HS-27A (cell line): ENCODE data around the gene OGDHL.
"Not testable (repeated sequence)": the region's sequence is repeated elsewhere in the genome, so short reads cannot be mapped to it uniquely, and the experiment has no call there.

Source experiments
- DNase-seq: peaks from one replicate; pipeline ENCODE4 v3.0.0-alpha.2; 2012; ENCODE audit warnings: low read depth, missing footprints

OGDHL gene

DNA sequence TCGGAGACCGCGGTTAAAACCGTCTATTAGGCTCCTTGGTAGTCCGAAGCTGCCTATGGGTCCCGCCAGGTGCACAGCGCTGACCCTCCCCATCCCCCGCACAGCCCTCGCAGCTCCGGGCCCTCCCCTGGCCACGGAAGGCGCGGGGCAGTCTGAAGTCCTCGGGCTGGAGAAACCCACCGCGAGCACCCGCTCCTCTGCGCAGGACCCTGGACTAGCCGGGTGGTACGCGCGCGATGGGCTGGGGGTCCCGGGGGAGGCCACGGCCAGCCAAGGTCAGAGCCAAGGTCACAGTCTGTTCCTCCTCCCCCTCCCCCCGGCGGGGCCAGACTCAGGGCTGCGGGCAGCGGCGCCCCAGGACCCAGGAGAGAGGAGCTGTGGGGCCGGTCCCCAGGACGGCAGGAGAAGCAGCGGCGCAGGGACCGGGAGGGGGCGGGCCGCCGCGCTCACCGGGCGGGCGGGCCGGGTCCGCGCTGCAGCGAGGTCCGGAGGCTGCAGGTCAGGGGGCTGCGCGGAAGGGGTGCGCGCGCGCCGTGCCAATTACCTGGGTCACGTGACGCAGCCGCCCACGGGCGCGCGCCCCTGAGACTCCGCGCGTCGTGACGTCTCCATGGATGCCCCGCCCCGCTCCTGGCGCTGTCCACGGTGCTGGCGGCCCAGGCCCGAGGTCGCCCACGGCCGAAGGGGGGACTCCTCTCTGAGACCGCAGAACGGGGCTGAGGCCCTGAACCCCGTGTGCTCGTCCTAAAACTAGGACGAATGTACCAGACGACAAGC lies at the start of gene OGDHL:
OGDHL (minus strand) TSS at position 535 of the 777 bp plus-strand sequence. CDS start 3,731 bp downstream, outside the sequence.
- no peak for DNase-seq

DNA sequence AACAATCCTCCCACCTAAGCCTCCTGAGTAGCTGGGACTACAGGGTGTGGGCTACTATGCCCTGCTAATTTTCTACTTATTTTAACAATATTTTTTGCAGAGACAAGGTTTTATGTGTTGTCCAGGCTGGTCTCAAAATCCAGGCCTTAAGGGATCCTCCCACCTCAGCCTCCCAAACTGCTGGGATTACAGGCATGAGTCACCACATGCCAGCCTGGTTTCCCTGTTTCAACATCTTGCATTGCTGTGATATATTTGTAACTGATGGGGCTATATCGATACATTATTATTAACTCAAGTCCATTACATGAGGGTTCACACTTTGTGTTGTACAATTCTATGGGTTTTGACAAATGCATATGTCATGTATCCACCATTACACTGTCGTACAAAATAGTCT lies 41.9 kb upstream of the OGDHL start:
- DNase-seq = no peak

DNA sequence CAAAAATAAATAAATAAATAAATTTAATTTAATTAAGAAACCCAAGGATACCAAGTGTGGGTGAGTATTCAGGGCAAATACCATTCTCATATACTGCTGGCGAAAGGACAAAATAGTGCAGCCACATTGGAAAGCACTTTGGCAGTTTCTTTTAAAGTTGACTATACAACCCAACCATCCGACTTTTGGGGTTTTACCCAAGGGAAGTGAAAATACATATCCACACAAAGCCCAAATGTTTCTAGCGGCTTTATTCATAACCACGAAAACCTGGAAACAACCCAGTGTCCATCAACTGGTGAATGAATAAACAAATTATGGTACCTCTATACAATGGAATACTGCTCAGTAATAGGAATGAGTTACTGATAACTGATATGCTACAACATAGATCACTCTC lies 36.2 kb upstream of the OGDHL start:
- no peak for DNase-seq

- no peak for DNase-seq
Measured at GRCh38 chr10:49791100-49791499, 29.0 kb upstream of the OGDHL start.

DNA sequence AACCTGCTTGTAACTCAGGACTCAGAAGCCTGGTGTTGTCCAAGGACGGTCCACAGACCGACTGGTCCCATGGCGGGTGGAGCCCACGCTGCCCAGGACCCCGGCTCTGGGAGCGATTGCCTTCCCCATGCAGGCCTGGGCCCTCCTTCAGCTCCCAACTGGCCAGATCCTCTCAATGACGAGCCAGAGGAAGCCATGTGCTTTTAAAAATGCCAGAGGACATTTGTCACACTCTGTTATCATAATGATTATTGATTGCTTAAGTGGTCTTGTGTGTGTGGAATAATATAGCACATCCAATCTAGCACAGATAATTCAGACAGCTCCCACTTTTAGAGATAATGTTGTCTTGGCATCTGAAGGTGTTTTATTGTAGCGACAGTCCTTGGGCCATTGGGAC lies 22.6 kb upstream of the OGDHL start:
- no peak for DNase-seq

- no peak for DNase-seq
Measured at GRCh38 chr10:49783645-49784044, 21.5 kb upstream of the OGDHL start.

GRCh38 chr10:49781247-49781646 lies 19.1 kb upstream of the OGDHL start:
- peak; percentile 0 for DNase-seq

DNA sequence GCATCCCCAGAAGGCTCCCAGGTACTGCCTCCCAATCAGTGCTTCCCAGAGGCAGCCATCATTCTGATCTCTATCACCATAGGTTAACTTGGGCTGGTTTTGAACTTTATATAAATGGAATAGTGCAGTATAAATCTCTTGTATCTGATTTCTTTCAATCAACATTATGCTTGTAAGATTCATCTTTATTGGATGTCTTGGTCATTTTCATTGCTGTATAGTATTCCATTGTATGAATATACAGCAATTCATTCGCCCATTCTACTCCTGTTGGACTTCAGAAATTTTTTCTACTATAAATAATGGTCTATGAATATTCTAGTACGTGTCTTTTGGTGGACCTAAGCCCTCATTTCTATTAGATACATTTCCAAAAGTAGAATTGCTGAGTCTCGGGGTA lies 16.1 kb upstream of the OGDHL start:
- DNase-seq = no peak

DNA sequence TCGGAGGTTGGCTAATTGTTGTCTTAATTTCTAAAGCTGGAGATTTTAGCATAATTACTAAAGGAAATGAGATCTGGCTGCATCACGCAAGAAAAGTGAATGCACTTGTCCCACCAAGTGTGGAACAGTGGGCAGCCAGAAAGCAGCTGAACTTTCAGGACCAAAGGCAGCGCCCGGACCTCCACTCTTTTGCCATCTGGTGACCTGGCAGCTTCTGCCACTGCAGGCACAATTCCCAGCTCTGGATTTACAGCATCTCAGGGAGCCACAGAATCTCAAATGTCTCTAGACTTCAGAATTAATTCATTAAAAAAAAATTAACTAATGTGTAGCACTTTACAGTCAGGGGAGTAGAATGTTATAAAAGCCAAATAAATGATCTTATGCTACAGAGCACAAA lies 14.7 kb upstream of the OGDHL start:
- DNase-seq = no peak

- no peak for DNase-seq
Measured at GRCh38 chr10:49775014-49775413, 12.9 kb upstream of the OGDHL start.

DNA sequence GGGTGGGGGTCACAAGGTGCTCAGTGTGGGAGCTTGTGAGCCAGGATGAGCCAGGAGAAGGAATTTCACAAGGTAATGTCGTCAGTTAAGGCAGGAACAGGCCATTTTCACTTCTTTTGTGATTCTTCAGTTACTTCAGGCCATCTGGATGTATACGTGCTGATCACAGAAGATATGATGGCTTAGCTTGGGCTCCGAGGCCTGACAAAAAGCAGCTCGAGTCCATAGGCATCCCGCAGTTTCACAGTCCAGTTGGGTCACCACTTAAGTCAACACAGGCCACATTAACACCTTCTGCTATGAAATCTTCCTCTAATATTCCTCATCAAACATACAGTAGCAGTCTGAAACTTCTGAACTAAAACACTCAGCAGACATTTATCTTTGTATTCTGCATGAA lies 10.8 kb upstream of the OGDHL start:
- not testable (repeated sequence) for DNase-seq

- not testable (repeated sequence) for DNase-seq
Measured at GRCh38 chr10:49771046-49771445, 8.9 kb upstream of the OGDHL start.

- DNase-seq = no peak
Measured at GRCh38 chr10:49769692-49770091, 7.6 kb upstream of the OGDHL start.

DNA sequence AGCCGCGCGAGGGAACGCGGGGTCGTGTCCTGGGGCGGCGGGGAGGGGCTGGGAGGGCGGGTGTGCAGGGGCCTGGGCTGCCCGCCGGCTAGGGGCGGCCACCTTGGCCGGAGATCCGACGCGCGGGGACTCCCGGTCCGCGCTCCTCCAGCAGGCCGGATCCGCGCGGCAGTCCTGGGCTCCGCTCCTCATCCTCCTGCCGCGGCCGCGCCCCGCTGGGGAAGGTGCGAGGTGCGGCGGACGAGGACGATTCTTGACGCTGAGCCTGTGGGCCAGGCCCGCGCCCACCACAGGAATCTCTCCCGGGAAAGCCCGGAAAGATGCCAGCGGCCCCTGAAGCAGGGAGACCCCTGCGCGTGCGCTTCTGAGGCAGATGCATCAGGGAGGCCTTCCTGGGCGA lies 6.6 kb upstream of the OGDHL start:
- DNase-seq = no peak

DNA sequence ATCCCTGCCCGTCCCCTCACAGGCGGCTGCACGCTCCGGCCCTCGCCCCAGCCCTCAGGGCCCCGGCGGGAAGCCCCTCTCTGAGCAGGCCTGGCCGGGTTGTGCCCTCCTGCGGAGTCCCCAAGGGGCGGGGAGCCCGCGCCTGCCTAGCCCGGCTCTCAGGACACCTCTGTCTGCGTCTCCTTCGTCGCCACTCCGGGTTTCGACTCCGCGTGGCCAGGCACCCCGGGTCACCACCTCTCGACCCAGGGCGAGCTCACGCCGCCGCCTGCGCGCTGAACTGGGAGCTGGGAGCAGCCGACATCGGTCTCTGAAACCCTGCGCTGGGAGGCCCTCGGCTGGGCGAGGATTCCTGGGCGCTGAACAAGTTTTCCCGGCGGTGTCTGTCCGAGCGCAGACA lies 6.2 kb upstream of the OGDHL start:
- DNase-seq = no peak

DNA sequence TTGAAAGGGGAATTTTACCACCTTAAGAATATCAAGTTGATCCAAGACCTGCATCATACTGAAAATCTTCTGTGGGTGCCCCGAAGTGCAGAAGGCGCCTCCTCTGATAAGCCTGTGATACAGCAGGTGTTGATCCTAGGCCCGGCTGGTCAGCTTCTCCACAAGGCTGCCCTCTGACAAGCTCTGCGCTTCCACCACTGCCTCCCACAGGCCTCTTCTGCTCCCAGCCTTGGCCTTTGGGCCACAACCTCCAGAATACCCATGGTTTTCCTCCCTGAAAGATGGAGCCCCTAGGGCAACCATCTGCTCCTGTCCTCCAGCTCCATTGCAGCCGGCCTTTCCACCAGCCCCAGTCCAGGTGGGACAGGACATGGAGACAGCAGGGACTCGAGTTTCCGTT lies 5.6 kb upstream of the OGDHL start:
- DNase-seq = no peak

GRCh38 chr10:49766484-49766883 lies 4.4 kb upstream of the OGDHL start:
- no peak for DNase-seq

GRCh38 chr10:49762566-49762877 lies 399 bp upstream of the OGDHL start:
- no peak for DNase-seq

GRCh38 chr10:49761201-49761788 lies 828 bp downstream of the OGDHL start:
- DNase-seq = no peak

DNA sequence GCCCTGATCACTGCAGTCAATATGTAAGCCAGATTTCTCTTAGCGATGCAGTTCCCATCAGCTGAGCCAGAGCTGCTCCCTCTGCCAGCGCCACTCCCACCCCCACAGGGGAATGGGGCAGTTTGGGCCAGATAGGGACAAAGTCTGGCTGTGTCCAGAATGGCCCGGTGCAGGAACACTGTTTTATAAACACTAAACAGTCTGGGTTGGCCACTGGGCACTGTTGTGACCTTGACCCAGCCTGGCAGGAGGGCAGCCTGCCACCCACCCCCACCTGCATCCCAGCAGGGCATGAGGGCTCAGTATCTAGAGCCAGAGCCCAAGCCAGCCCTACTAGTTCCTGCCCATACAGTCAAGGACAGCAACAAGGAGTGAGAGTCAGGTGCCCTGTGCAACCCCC lies 1.3 kb downstream of the OGDHL start:
- DNase-seq = no peak

DNA sequence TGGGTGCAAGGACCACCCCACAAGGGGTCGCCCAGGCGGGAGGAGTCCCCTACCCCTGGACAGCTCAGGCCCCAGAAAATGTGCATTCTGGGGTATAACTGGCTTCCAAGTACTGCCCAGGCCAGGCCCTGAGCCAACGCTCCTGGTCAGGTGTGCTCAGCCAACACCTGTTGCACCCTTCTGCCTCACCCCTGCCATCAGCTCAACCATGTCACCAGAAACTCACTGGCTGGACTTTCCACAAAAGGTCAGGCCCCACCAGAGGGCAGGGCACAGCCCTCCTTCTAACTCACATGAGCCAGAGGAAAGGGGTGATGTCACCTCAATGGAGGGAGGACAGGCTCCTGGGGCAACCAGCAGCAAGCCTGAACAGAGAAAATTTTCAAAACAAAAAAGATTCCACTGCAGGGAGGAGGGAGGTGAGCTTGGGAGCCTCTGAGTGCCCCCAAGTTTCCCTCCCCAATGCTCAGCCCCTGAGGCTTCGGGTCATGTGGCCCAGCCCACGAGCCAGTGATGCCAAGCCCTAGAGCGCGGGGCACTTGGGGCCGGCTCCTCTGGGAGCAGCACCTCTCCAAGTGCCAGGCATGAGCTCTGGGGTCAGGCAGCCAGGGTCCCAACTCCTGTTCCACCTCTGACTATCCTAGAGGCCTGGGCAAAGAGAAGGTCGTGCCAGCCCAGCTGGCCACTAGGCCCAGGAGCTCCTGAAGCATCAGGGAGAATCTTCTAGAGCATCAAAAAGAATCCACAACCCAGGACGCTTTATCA lies 2.2 kb downstream of the OGDHL start:
- DNase-seq = no peak

- no peak for DNase-seq
Measured at GRCh38 chr10:49758249-49758930, 3.7 kb downstream of the OGDHL start.

DNA sequence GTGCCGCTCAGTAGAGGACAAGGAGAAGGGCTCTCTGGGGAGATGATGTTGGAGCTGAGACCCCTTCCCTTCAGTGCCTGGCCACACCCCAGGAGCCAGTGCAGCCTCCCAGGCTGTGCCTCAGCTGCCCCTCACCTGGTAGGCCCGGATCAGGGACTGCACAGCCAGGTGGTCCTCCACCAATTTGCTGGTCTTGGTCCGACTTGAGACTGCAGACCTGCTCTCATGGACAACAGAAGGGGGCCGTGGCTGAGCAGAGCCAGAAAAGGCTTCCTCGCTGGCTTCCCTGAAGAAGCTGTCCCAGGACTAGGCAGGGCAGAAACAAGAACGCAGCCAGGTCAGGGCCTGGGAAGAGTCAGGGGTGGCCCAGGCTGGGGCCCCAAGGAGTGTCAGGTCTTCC lies 5.5 kb downstream of the OGDHL start:
- DNase-seq = no peak
